Measurements from ENCODE around the gene RAVER1. TPM values are rescaled to one million over a fixed set of nuclear protein-coding genes. Genes with fewer than 3 reads are reported as not detected.

RAVER1 gene
- total and polyA plus RNA-seq, 9 donors = 1.3 to 50.7 (median 32.3) TPM

GRCh38 chr19:10346509-10346908 is 13.2 kb upstream of the RAVER1 start:
- no peaks in the 10 kb centered on the region for H3K27me3 ChIP-seq
- 48 to 56% (median 49%) methylated on average over 10 of the region's 10 CpGs for WGBS, 3 donors
- no peaks in the 10 kb centered on the region for H3K9me3 ChIP-seq
- intact Hi-C loops (cut with DNase I) = no loop called here
- no peak overlapping the region for H3K27ac ChIP-seq
- no peaks in the 10 kb centered on the region for H3K36me3 ChIP-seq
- TF ChIP-seq CTCF (IDR thresholded peaks at IDR 0.05) (no peak), EP300 (IDR thresholded peaks at IDR 0.05) (no peak), POLR2A (IDR thresholded peaks at IDR 0.05) (no peak)
- DNase-seq = no peak
- H3K4me3 ChIP-seq = no peak overlapping the region
- H3K4me1 ChIP-seq (ENCODE audit: insufficient read depth) = no peaks in the 10 kb centered on the region

GRCh38 chr19:10344780-10345179 is 11.5 kb upstream of the RAVER1 start:
- TF ChIP-seq POLR2A (IDR thresholded peaks at IDR 0.05) = no peak
- TF ChIP-seq CTCF (IDR thresholded peaks at IDR 0.05) = no peak
- no peak for TF ChIP-seq EP300 (IDR thresholded peaks at IDR 0.05)
- intact Hi-C loops (cut with DNase I) = no loop called here

GRCh38 chr19:10343495-10343894 is 10.2 kb upstream of the RAVER1 start:
- no peaks in the 10 kb centered on the region for H3K27me3 ChIP-seq
- H3K9me3 ChIP-seq = no peaks in the 10 kb centered on the region
- no peaks in the 10 kb centered on the region for H3K4me1 ChIP-seq (ENCODE audit: insufficient read depth)
- H3K4me3 ChIP-seq = no peak overlapping the region
- no peak overlapping the region for H3K27ac ChIP-seq
- intact Hi-C loops (cut with DNase I) = no loop called here
- TF ChIP-seq POLR2A (IDR thresholded peaks at IDR 0.05) (no peak), EP300 (IDR thresholded peaks at IDR 0.05) (no peak)
- H3K36me3 ChIP-seq = no peaks in the 10 kb centered on the region
- no peak for DNase-seq
- WGBS, 3 donors = 39 to 52% (median 43%) methylated on average over 2 of the region's 2 CpGs

More at GRCh38 chr19:10344780-10345179, 11.5 kb upstream of the RAVER1 start:
- no peaks in the 10 kb centered on the region for H3K9me3 ChIP-seq
- DNase-seq = no peak
- no peaks in the 10 kb centered on the region for H3K4me1 ChIP-seq (ENCODE audit: insufficient read depth)
- no peaks in the 10 kb centered on the region for H3K27me3 ChIP-seq
- H3K4me3 ChIP-seq = no peak overlapping the region
- WGBS, 3 donors = 78 to 89% (median 84%) methylated on average over 10 of the region's 10 CpGs
- H3K27ac ChIP-seq = no peak overlapping the region
- H3K36me3 ChIP-seq = no peaks in the 10 kb centered on the region

GRCh38 chr19:10339977-10340376 is 6.6 kb upstream of the RAVER1 start:
- no peaks in the 10 kb centered on the region for H3K36me3 ChIP-seq

More at GRCh38 chr19:10339977-10340376, 6.6 kb upstream of the RAVER1 start:
- DNase-seq = no peak
- 91 to 93% (median 91%) methylated on average over 5 of the region's 5 CpGs for WGBS, 3 donors
- no peaks in the 10 kb centered on the region for H3K27me3 ChIP-seq
- intact Hi-C loops (cut with DNase I) = no loop called here
- H3K4me3 ChIP-seq = no peak overlapping the region
- peaks cover 2% of the 10 kb centered on the region for H3K4me1 ChIP-seq (ENCODE audit: insufficient read depth)
- H3K27ac ChIP-seq = no peak overlapping the region
- TF ChIP-seq CTCF (IDR thresholded peaks at IDR 0.05) (no peak), POLR2A (IDR thresholded peaks at IDR 0.05) (no peak), EP300 (IDR thresholded peaks at IDR 0.05) (no peak)
- no peaks in the 10 kb centered on the region for H3K9me3 ChIP-seq

Measured in ovary (tissue), 9 donors.